ENCODE results near the gene OR6J1.
"Not testable (repeated sequence)": the region's sequence is repeated elsewhere in the genome, so short reads cannot be mapped to it uniquely, and the experiment has no call there.

OR6J1 gene

DNA sequence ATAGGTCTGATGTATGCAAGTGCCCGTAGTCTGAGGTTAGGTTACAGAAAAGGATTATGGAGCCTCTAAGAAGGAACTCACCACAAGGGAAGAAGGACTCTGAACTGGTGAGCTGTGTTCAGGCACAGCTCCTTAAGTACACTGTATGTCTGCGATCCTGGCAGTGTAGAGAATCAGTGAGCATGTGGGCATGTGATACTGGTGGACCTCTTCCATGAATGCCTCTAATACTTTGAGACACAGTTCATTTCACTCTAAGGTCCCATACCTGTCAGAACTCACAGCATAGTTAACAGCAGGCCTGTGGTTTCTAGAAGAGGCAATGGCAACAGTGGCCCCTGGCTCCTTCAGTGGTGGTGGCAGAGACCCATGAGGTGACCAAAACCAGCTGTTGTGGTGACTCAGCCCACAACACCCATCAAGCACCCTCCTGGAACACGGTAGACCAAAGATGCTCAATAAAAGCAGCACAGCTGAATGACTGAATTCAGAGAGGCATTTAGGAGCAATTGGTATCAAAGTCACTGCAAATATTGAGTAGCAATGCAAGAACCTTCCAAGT, 6.9 kb upstream of the OR6J1 start:
- DNase-seq (ENCODE audit: low read depth in 2 of 2), result no peak

GRCh38 chr14:22650046-22650739, 6.0 kb upstream of the OR6J1 start:
- no peak for DNase-seq (ENCODE audit: low read depth in 2 of 2)

DNA sequence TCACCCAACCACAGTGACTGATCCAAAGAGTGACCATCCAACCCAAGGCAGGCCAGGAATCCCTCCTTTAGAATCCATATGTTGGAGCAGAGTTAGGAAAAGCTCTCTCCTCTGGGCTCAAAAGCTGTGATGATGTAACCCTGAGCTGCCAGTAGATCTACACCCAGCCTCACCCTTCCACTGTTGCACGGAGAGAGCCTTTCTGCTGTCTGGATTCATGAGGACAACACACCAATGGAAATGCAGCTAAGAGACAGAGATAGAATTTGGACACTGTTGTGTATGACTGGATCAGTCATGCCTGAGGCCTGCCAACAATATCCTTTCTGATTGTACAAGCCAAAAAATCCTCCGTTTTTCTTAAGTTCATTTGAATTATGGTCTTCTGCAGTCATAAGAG, 4.4 kb upstream of the OR6J1 start:
- no peak for DNase-seq (ENCODE audit: low read depth in 2 of 2)

- no peak for DNase-seq (ENCODE audit: low read depth in 2 of 2)
These were observed 2.6 kb upstream of the OR6J1 start for GRCh38 chr14:22646570-22647254.

DNA sequence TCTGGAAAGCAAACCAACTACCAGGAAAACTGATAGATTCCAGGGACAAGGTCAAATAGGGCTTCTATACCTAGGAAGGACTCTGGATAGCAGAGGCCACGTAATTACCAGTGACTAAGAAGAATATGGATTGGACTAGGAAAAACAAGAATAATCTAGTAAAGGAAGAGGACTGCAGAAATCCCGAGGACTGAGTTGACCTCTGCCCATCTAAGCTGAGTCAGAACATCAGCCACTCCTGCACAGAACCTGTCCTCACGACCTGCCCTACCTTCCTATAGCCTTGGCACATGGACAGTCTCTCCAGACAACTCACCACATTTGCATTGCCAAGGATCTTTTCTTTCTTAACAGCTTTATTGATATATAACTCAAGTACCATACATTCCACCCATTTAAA, 2.3 kb downstream of the OR6J1 start:
- no peak for DNase-seq (ENCODE audit: low read depth in 2 of 2)

DNA sequence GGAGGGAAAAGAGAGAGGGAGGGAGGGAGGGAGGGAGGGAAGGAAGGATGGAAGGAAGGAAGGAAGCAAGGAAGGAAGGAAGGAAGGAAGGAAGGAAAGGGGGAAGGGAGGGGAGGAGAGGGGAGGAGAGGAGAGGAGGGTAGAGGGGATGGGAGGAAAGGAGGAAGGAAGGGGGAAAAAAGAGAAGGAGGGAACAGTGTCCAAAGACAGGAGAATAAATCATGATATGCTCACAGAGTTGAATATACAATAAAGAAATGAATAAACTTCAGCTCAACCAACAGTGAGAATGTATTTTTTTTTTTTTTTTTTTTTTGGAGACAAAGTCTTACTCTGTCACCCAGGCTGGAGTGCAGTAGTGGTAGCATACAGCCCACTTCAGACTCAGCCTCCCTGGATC, 4.0 kb downstream of the OR6J1 start:
- DNase-seq (ENCODE audit: low read depth in 2 of 2), result no peak

DNA sequence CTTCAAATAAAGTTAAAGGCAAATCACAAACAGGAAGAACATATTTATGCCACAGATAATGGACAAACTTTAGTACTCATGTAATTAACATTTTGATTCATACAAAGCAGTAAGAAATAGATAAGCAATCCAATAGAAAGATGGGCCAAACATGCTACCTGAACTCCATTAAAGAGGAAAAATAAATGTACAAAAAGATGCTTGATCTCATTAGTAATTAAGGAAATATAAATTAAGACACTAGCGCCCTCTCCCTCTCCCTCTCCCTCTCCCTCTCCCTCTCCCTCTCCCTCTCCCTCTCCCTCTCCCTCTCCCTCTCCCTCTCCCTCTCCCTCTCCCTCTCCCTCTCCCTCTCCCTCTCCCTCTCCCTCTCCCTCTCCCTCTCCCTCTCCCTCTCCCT, 8.2 kb downstream of the OR6J1 start:
- DNase-seq (ENCODE audit: low read depth in 2 of 2), result not testable (repeated sequence)

DNA sequence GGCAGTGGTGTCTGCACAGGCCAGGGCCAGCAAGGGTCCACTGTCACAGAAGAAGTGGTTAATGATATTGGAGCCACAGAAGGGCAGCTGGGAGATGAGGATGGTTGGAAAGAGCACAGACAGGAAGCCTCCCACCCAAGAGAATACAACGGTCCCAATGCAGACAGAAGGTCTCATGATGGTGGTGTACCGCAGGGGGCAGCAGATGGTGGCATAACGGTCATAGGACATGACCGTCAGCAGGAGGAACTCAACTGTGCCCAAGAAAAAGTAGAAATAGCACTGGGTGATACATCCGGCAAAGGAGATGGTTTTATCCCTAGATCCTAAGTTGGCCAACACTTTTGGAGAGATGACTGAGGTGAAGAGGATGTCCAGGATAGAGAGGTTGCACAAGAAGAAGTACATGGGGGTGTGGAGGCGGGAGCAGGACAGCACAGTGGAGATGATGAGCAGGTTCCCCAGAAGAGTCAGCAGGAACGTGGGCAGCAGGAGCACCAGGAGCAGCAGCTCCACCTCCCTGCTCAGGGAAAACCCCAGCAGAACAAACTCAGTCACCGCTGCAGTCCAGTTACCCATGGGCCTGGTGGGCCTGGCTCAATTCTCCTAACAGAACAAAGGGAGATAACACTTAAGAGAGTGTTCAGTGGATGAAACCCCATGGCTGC, 9.8 kb downstream of the OR6J1 start:
- no peak for DNase-seq (ENCODE audit: low read depth in 2 of 2)

GRCh38 chr14:22630486-22630885, 13.7 kb downstream of the OR6J1 start:
- DNase-seq (ENCODE audit: low read depth in 2 of 2), result no peak

GRCh38 chr14:22630066-22630465, 14.1 kb downstream of the OR6J1 start:
- DNase-seq (ENCODE audit: low read depth in 2 of 2), result no peak

DNA sequence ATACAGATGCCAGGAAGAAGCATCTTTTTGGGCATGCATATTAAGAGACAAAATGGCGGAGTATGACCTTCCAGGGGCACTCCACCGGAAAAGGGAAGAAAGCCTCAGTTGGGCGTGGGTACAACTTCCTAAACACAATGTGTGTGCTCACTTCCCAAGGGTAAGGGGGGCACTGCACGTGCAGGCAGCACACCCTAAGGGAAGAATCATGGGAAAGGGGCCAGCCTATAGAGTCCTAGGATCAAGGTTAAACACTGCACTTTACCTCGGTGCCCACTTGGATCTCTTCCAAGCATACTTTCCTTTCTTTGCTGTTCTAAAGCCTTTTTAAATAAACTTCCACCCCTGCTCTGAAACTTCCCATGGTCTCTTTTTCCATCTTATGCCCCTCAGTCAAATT, 14.8 kb downstream of the OR6J1 start:
- no peak for DNase-seq (ENCODE audit: low read depth in 2 of 2)

- no peak for DNase-seq (ENCODE audit: low read depth in 2 of 2)
These were observed 16.5 kb downstream of the OR6J1 start for GRCh38 chr14:22627506-22628263.

DNA sequence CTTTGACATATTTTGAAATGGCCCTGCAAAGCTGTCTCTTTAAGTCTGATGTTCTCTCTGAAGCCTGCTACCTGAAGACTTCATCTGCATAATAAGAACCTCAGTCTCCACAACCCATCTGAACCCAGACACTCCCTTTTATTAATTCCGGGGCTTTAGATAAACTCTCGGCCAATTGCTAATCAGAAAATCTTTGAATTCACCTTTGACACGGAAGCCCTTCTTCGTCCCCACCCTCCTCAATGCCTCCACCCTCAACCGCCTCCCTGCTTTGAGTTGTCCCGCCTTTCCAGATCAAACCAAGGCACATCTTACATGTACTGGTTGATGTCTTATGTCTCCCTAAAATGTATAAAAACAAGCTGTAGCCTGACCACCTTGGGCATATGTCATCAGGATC, 17.6 kb downstream of the OR6J1 start:
- DNase-seq (ENCODE audit: low read depth in 2 of 2), result no peak

DNA sequence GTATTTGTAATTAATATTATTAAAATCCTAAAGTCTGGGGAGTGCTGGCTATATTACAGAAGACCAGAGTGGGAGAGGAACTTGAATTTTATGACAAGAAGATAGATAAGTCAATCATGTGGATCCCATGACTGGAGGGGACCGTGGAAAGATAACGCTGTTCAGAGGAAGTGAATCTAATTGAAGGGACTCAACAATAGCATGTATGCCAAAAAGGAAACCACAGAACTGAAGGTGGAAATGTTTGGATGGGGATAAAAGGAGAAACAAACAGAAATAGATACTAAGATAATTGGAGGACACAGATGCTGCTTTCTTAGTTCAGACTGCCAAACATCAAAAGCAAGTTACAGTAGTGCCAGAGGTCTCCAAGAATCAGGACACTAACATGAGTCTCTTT, 21.1 kb downstream of the OR6J1 start:
- no peak for DNase-seq (ENCODE audit: low read depth in 2 of 2)

DNA sequence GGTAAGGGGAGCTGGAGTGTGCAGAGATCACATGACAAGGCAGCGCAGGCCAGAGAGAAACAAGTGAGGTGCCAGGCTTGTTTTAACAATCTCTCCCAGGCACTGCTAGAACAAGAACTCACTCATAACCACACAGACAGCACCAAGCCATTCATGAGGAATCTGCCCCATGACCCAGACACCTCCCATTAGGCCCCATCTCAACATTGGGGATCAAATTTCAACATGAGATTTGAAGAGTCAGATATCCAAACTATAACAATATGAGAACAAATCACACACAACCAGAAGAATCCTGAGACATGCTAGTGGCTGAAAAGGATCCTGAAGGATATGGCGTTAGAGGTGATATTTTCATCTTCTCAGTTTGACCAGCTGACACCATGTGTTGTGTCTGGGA, 21.9 kb downstream of the OR6J1 start:
- DNase-seq (ENCODE audit: low read depth in 2 of 2), result no peak

DNA sequence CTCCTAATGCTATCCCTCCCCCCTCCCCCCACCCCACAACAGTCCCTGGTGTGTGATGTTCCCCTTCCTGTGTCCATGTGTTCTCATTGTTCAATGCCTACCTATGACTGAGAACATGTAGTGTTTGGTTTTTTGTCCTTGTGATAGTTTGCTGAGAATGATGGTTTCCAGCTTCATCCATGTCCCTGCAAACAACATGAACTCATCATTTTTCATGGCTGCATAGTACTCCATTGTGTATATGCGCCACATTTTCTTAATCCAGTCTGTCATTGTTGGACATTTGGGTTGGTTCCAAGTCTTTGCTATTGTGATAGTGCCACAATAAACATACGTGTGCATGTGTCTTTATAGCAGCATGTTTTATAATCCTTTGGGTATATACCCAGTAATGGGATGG, 28.4 kb downstream of the OR6J1 start:
- not testable (repeated sequence) for DNase-seq (ENCODE audit: low read depth in 2 of 2)

GRCh38 chr14:22614240-22614799, 29.8 kb downstream of the OR6J1 start:
- no peak for DNase-seq (ENCODE audit: low read depth in 2 of 2)

- DNase-seq (ENCODE audit: low read depth in 2 of 2), result no peak
These were observed 30.4 kb downstream of the OR6J1 start for GRCh38 chr14:22613736-22614239.

GRCh38 chr14:22613106-22613695, 31.0 kb downstream of the OR6J1 start:
- DNase-seq (ENCODE audit: low read depth in 2 of 2), result no peak

DNA sequence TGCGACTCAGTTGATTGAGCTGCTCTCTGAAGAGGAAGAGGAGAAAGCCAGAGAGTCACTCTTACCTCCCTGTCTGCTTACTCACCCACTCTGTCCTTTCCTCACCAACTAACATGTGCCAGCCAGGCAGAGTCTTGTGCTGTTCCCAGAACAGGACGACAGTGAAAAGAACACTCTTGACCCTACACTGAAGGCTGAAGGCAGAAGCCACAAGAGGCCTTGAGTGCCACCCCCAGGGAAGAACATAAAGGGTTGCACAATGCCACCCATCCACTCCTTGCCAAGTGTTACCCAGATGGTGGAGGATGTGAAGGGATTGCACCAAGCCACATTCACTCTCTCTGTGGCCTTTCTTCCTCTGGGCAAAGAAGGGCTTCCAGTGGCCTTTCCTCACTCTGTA, 33.2 kb downstream of the OR6J1 start:
- no peak for DNase-seq (ENCODE audit: low read depth in 2 of 2)

DNA sequence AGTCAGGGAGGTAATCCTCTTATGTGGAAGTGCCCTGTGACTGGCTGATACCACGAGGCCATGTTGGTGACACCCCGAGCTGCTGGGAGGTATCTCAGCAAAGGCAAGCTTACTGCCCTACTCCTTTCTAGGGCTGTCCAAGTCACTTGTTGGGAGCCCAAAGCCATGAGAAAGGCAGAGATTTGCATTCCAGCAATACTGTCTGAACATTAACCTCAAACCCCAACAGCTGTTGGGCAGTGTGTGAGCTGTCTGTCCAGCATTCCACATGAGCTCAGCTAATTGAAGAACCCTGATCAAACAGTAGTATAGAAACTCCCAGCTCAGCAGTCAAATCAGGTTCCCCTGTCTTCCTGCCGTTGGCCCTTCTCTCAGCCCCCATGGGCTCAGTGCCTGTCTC, 36.9 kb downstream of the OR6J1 start:
- no peak for DNase-seq (ENCODE audit: low read depth in 2 of 2)
